RWPE2 (cell line): ENCODE results near the gene CEP95.
"Not testable (repeated sequence)": the region's sequence is repeated elsewhere in the genome, so short reads cannot be mapped to it uniquely, and the experiment has no call there.

Experiments used
- ATAC-seq: fragments of 200-7000 bp; cut with Tn5 transposase; 3 replicates; pipeline ENCODE4 v1.9.1; 2021; ENCODE audit warnings: low read depth
- DNase-seq: peaks from one replicate; pipeline ENCODE4 v3.0.0-alpha.2; 2020; ENCODE audit warnings: low spot score
- H3K27ac ChIP-seq: fragments of 450-650 bp; 2 replicates; pipeline ENCODE4 v1.5.1; 2017; ENCODE audit warnings: mild to moderate bottlenecking; ENCODE audit not compliant: poor library complexity, severe bottlenecking
- H3K27me3 ChIP-seq: fragments of 250-450 bp; sonication (Bioruptor Pico); 2 replicates; pipeline ENCODE4 v1.5.1; 2021; ENCODE audit warnings: mild to moderate bottlenecking, moderate library complexity; ENCODE audit not compliant: insufficient read depth, poor library complexity, severe bottlenecking
- H3K36me3 ChIP-seq: fragments of 250-450 bp; sonication (Bioruptor Pico); 2 replicates; pipeline ENCODE4 v1.5.1; 2020; ENCODE audit warnings: low read depth, mild to moderate bottlenecking, moderate library complexity
- H3K4me1 ChIP-seq: fragments of 250-450 bp; sonication (Bioruptor Pico); 2 replicates; pipeline ENCODE4 v1.5.1; 2021; ENCODE audit warnings: mild to moderate bottlenecking, moderate library complexity; ENCODE audit not compliant: insufficient read depth, poor library complexity, severe bottlenecking
- H3K4me3 ChIP-seq: fragments of 250-450 bp; sonication (Bioruptor Pico); 2 replicates; pipeline ENCODE4 v1.5.1; 2021; ENCODE audit warnings: mild to moderate bottlenecking, moderate library complexity; ENCODE audit not compliant: severe bottlenecking
- H3K9me3 ChIP-seq: fragments of 250-450 bp; sonication (Bioruptor Pico); 2 replicates; pipeline ENCODE4 v1.5.1; 2021; ENCODE audit warnings: mild to moderate bottlenecking, moderate library complexity; ENCODE audit not compliant: severe bottlenecking
- CTCF ChIP-seq: fragments of 450-650 bp; IDR thresholded peaks from one replicate; pipeline ENCODE4 v1.5.1; 2017; ENCODE audit warnings: mild to moderate bottlenecking, moderate library complexity; ENCODE audit not compliant: poor library complexity, severe bottlenecking

Gene CEP95

GRCh38 chr17:64488301-64488700 is 18.5 kb upstream of the CEP95 start:
- no peaks in the 10 kb centered on the region for H3K27me3 ChIP-seq
- no peak for TF ChIP-seq CTCF
- no peak overlapping the region for H3K4me3 ChIP-seq
- no peaks in the 10 kb centered on the region for H3K4me1 ChIP-seq
- H3K9me3 ChIP-seq = no peaks in the 10 kb centered on the region
- no peak for DNase-seq
- H3K36me3 ChIP-seq = peaks cover 94% of the 10 kb centered on the region
- no peak overlapping the region for H3K27ac ChIP-seq
- no peak for ATAC-seq

- H3K27me3 ChIP-seq = no peaks in the 10 kb centered on the region
- ATAC-seq (no peak), DNase-seq (no peak)
- H3K9me3 ChIP-seq = no peaks in the 10 kb centered on the region
- no peak overlapping the region for H3K4me3 ChIP-seq
- peak; percentile 45 for TF ChIP-seq CTCF
- no peak overlapping the region for H3K27ac ChIP-seq
- H3K36me3 ChIP-seq = peaks cover 81% of the 10 kb centered on the region
- peaks cover 13% of the 10 kb centered on the region for H3K4me1 ChIP-seq
Measured at GRCh38 chr17:64491034-64491860, 15.5 kb upstream of the CEP95 start.

- ATAC-seq = no peak
- H3K27ac ChIP-seq = no peak overlapping the region
- no peak for DNase-seq
- peaks cover 74% of the 10 kb centered on the region for H3K36me3 ChIP-seq
- no peak overlapping the region for H3K4me3 ChIP-seq
- H3K4me1 ChIP-seq = peaks cover 13% of the 10 kb centered on the region
- no peaks in the 10 kb centered on the region for H3K9me3 ChIP-seq
- H3K27me3 ChIP-seq = no peaks in the 10 kb centered on the region
- no peak for TF ChIP-seq CTCF
Measured at GRCh38 chr17:64491994-64492393, 14.8 kb upstream of the CEP95 start.

GRCh38 chr17:64492481-64493109 is 14.2 kb upstream of the CEP95 start:
- no peak overlapping the region for H3K27ac ChIP-seq
- DNase-seq = no peak
- H3K36me3 ChIP-seq = peaks cover 73% of the 10 kb centered on the region
- peak; percentile 58 for TF ChIP-seq CTCF
- no peaks in the 10 kb centered on the region for H3K9me3 ChIP-seq
- no peaks in the 10 kb centered on the region for H3K27me3 ChIP-seq
- ATAC-seq = no peak
- no peak overlapping the region for H3K4me3 ChIP-seq
- peaks cover 13% of the 10 kb centered on the region for H3K4me1 ChIP-seq

GRCh38 chr17:64494121-64494520 is 12.7 kb upstream of the CEP95 start:
- peaks cover 73% of the 10 kb centered on the region for H3K36me3 ChIP-seq
- peaks cover 24% of the 10 kb centered on the region for H3K4me1 ChIP-seq
- DNase-seq (no peak), ATAC-seq (no peak)
- no peak overlapping the region for H3K4me3 ChIP-seq
- H3K9me3 ChIP-seq = no peaks in the 10 kb centered on the region
- H3K27ac ChIP-seq = no peak overlapping the region
- no peaks in the 10 kb centered on the region for H3K27me3 ChIP-seq
- no peak for TF ChIP-seq CTCF

- H3K27me3 ChIP-seq, H3K9me3 ChIP-seq, H3K27ac ChIP-seq, DNase-seq, H3K4me3 ChIP-seq, ATAC-seq: not testable (repeated sequence)
- peaks cover 74% of the 10 kb centered on the region for H3K36me3 ChIP-seq
- H3K4me1 ChIP-seq = peaks cover 24% of the 10 kb centered on the region
Measured at GRCh38 chr17:64495300-64495699, 11.5 kb upstream of the CEP95 start.
